Kidney tubule cell (primary cell): ENCODE data around the gene UHRF1.
"Not testable (repeated sequence)": the region's sequence is repeated elsewhere in the genome, so short reads cannot be mapped to it uniquely, and the experiment has no call there.

ENCODE experiments used
- DNase-seq: peaks from one replicate; pipeline ENCODE4 v3.0.0-alpha.2; 2018; ENCODE audit warnings: low spot score

The UHRF1 gene

GRCh38 chr19:4971816-4972495 lies 62.7 kb downstream of the UHRF1 start:
- DNase-seq, result no peak

DNA sequence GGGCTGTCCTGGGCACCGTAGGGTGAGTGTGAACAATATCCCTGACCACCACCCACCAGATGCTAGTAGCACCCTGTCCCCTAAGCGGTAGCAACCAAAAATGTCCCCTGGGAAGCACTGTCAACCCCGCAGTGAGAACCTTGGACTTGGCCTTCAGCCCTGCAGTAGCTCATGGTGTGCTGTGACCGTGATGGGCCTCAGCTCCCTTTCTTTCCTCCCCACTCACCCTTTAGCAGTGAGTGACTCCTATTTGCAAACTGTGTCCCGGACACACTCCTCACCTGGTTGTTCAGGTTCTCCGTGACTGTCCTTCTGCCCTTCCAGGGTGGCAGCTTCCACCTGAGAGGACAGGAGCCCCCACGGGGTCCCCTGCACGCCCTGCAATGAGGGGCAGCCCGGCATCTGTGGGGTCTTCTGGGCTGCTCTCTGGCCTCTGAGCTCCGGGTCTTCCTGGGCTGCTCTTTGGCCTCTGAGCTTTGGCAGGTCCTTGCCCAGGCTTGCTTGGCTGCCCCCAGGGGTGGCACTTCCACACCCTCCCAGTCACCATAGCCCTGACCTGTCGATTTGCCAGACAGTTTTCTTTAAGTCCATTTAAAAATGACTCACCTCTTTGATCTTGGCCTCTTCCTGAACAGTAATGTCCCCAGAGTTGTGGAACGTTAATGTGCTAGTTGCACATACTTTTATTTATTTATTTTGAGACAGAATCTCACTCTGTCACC lies 63.4 kb downstream of the UHRF1 start:
- peak; percentile 82 for DNase-seq

GRCh38 chr19:4974880-4975469 lies 65.7 kb downstream of the UHRF1 start:
- no peak for DNase-seq

DNA sequence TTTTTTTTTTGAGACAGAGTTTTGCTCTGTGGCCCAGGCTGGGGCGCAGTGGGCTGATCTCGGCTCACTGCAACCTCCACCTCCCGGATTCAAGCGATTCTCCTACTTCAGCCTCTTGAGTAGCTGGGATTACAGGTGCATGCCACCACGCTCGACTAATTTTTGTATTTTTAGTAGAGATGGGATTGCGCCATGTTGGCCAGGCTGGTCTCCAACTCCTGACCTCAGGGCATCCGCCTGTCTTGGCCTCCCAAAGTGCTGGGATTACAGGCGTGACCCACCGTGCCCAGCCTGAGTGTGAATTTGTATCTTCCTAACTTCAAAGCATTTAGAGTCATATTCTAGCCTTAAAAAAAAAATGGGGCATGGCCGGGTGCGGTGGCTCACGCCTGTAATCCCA lies 66.3 kb downstream of the UHRF1 start:
- DNase-seq, result not testable (repeated sequence)

- DNase-seq, result peak; percentile 79
Measured at GRCh38 chr19:4976401-4977298, 67.3 kb downstream of the UHRF1 start.

- peak; percentile 77 for DNase-seq
Measured at GRCh38 chr19:4977299-4978174, 68.2 kb downstream of the UHRF1 start.

- no peak for DNase-seq
Measured at GRCh38 chr19:4979211-4979807, 70.0 kb downstream of the UHRF1 start.

GRCh38 chr19:4980067-4980466 lies 70.8 kb downstream of the UHRF1 start:
- DNase-seq, result peak; percentile 87

- DNase-seq, result no peak
Measured at GRCh38 chr19:4980838-4981680, 71.8 kb downstream of the UHRF1 start.

DNA sequence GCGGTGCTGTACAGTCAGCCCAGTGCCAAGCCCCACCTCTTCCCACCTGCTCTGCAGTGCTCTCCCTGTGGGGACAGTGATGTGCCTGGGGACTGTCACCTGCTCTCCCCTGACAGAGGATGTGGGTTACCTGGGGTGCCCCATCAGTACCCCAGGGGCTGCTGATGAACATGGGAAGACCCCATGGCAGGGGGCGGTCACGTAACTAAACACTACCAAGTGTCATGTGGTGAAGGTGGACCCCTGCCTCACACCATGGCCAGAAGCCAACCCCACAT lies 72.3 kb downstream of the UHRF1 start:
- no peak for DNase-seq

DNA sequence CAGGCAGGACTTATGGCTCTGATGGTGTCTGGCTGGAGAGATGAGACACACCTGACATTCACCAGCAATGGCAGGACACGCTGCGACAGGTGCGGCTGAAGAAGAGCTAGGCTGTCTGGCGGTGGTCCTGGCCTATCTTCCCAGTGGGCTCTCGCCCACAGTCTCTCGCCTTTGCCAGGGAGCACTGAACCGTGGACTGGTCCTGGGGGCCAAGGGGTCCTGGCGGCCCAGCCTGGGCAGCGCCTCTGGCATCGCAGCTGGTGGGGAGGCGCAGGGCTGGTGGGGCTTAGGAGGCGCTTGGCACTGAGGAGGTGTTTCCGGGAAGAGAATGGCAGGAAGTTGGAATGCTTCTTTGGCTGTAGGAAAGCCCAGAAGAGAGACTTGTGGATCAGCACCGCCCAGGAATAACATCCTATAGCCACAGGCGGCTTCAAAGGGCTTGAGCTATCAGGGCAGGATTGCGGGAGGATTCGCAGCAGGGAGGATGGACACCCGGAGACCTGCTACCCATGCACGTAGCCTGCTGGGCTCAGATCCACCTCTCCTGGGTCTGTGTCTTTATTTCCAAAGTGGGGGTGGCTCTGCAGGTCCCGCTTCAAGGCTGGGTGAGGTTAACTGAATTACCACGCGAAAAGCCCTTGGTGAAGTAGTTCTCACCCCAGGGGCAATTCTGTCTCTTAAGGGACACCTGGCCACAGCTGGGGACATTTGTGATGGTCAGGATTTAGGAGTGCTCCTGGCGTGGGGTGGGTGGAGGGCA lies 74.2 kb downstream of the UHRF1 start:
- no peak for DNase-seq

GRCh38 chr19:4984106-4984380 lies 74.7 kb downstream of the UHRF1 start:
- no peak for DNase-seq

DNA sequence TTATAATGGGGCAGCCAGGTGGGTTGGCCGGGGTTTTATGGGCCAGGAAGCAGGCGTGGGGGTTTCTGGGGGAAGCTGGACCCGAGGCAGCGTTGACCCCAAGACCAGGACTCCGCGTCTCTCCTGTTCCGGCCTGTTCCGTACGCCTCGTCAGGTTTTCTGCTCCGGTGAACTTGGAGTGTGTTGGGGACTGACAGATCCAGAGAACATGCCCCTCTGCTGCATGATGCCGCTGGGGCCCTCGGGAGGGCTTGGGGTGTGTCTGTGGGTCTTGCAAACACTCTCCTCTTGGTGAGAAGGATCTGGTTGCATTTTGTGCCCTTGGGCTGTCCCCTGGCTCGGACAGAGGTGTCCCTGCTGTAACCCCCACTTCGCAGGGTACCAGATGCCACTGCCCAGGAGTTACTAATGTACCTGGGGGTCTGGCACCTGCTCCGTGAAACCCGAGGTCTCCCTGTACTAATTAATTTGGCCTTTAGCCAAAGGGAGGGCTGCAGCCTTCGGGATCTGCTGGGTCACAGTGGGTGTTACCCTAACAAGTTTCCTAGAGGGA lies 75.2 kb downstream of the UHRF1 start:
- DNase-seq, result peak; percentile 23

DNA sequence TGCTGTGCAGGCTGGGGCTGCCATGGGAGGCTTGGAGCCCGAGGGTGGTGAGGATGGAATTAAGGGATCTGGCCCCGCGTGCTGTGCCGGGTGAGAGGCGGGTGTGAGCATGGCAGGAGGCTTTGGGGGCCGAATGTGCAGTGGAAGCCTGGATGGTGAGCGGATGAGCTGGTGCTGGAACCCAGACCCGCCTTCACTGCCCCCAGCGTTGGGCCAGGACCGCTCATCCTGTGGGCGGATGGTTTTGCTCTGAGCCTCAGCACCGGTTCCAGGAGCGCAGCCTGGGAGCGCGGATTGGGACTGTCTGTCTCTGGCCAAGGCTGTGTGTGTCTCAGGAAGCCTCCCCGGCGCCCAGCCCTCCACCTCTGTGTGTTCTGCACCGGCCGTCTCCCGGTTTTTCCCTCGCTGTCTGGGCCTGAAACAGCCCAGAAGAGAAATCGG lies 76.3 kb downstream of the UHRF1 start:
- DNase-seq, result no peak

GRCh38 chr19:4986056-4986455 lies 76.8 kb downstream of the UHRF1 start:
- DNase-seq, result no peak

DNA sequence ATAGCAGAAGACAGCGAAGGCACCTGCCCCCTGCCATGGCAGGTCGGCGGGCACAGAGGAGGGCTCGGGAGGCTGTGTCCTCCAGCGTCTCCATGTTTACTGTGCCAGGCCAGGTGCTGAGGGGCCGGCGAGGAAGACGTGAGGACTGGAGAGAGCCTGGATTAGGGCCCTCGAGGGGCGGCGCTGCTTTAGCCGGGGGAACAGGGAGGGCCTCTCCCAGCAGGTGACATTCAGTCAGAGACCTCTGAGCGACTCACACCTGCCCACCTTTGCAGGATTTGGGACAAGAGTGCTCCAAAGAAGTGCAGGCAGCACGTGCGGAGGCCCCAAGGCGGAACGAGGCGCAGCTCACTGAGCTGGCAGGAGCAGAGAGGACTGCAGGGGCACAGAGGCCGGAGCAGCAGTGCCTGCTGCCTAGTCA lies 77.2 kb downstream of the UHRF1 start:
- peak; percentile 38 for DNase-seq

DNA sequence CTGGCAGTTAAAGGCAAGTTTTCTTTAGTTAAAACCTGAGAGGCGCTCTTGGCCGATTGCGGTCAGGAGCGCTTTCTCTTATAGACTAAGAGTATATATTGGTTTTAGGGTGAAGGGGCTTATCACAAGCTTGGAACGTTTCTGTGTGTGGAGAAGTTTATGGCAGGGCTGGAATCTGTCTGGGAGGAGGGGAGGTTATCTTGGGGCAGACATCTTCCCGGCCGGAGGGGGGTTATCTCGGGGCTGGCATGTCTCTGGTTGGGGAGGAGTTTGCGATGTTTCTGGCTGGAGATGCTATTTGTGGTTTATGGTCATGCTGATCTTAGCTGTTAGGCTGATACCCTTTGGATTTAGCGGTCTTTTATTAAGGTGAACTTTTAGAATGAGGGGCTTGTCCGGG lies 78.0 kb downstream of the UHRF1 start:
- no peak for DNase-seq

DNA sequence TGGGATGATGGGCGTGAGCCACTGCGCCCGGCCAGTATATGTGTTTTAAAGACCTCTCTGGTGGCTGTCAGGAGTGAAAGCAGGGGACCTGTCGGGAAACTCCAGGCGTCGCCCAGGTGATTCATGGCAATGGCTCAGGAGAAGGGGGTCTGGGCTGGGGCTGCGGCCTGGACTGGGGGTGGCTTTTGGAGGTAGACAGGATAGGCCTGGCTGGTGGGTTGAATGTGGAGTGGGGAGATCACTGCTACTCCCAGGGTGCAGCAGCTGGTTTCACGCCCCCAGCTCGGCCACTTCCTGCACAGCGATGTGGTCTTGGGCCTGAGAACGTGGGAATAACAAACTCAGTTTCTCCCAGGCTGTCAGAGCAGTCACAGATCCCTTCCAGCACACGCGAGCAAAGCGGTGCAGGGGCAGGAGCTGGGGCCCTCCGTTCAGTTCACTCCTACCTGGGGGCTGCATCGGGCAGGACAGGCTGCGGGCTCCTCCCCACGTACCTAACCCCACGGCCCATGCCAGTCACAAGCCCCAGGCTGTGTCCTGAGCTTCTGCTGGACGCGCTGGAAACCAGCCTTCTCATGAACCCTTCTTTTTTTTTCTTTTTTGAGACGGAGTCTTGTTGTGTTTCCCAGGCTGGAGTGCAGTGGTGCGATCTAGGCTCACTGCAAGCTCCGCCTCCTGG lies 78.5 kb downstream of the UHRF1 start:
- no peak for DNase-seq

DNA sequence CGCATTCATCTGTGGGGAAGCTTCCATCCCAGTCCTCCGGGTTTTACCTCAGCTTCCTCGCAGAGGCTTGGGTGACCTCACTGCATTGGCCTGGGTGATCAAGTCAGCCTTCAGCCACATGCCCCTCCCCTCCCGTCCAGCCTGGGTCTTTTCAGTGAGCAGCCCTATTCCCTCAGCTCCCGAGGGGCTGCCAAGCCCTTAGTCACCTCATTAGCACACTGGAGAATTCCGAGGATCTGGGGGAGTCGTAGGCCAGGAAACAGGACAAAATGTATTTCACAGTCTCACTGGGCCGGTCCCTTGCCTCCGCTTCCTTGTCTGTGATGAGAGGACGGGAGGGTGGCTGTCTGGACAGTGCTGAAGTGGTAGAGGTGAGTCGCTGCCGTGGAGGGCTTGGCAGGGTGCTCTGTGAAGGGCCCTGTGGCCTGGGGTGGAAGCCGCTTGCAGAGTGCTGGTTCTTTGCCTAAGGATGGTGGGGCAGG lies 79.5 kb downstream of the UHRF1 start:
- DNase-seq, result peak; percentile 95
